ENCODE data around the gene TRMT2A. TPM values are rescaled to one million over a fixed set of nuclear protein-coding genes. Genes with fewer than 3 reads are reported as not detected.

TRMT2A gene
- total RNA-seq, 4 donors from 2014 or later, result 34.0 to 36.7 (median 35.0) TPM

DNA sequence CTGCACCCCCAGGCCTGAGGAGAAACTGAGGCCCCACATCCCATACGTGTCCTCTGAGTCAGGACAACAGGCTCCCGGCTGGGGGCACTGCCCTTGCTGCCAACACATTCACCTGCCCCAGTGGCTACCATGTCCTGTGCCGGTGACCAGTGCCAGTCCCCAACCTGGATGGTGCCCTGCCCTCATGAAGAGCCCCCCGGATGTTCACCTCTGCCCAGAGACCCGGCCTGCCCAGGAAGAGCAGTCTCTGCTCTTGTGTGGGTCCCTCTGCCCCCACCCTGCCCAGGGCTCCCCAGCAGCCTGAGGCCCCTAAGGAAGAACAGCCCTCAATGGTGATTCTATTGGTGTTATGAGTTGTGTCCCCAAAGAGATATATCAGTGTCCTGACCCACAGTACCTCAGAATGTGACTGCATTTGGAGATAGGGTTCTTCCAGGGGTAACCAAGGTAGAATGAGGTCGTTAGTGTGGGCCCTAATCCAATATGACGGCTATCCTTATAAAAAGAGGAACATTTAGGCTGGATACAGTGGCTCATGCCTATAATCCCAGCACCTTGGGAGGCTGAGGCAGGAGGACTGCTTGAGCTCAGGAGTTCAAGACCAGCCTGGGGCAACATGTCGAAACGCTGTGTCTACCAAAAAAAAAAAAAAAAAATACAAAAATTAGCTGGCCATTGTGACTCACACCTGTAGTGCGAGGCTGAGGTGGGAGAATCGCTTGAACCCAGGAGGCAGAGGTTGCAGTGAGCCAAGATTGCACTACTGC, 50.2 kb downstream of the TRMT2A start:
- DNase-seq (ENCODE audit: extremely low spot score), result no peak
- H3K4me3 ChIP-seq, result no peak overlapping the region
- H3K4me1 ChIP-seq, result no peaks in the 10 kb centered on the region
- H3K36me3 ChIP-seq, result peaks cover 5 to 49% (median 33%) of the 10 kb centered on the region in 4 donors
- WGBS, result 95% methylated on average over 6 of the region's 11 CpGs
- intact Hi-C loops (cut with DNase I), result no loop called here
- no peaks in the 10 kb centered on the region for H3K27me3 ChIP-seq
- no peak overlapping the region for H3K27ac ChIP-seq (replicated peaks in 1 of 4)
- no peak for TF ChIP-seq POLR2A (IDR thresholded peaks at IDR 0.05; ENCODE audit: low read depth)
- TF ChIP-seq EP300 (IDR thresholded peaks at IDR 0.05), result no peak
- TF ChIP-seq POLR2AphosphoS5 (IDR thresholded peaks at IDR 0.05), result no peak
- TF ChIP-seq, protein P1, sequence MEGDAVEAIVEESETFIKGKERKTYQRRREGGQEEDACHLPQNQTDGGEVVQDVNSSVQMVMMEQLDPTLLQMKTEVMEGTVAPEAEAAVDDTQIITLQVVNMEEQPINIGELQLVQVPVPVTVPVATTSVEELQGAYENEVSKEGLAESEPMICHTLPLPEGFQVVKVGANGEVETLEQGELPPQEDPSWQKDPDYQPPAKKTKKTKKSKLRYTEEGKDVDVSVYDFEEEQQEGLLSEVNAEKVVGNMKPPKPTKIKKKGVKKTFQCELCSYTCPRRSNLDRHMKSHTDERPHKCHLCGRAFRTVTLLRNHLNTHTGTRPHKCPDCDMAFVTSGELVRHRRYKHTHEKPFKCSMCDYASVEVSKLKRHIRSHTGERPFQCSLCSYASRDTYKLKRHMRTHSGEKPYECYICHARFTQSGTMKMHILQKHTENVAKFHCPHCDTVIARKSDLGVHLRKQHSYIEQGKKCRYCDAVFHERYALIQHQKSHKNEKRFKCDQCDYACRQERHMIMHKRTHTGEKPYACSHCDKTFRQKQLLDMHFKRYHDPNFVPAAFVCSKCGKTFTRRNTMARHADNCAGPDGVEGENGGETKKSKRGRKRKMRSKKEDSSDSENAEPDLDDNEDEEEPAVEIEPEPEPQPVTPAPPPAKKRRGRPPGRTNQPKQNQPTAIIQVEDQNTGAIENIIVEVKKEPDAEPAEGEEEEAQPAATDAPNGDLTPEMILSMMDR (IDR thresholded peaks at IDR 0.05), result no peak
- H3K9me3 ChIP-seq, result no peaks in the 10 kb centered on the region

DNA sequence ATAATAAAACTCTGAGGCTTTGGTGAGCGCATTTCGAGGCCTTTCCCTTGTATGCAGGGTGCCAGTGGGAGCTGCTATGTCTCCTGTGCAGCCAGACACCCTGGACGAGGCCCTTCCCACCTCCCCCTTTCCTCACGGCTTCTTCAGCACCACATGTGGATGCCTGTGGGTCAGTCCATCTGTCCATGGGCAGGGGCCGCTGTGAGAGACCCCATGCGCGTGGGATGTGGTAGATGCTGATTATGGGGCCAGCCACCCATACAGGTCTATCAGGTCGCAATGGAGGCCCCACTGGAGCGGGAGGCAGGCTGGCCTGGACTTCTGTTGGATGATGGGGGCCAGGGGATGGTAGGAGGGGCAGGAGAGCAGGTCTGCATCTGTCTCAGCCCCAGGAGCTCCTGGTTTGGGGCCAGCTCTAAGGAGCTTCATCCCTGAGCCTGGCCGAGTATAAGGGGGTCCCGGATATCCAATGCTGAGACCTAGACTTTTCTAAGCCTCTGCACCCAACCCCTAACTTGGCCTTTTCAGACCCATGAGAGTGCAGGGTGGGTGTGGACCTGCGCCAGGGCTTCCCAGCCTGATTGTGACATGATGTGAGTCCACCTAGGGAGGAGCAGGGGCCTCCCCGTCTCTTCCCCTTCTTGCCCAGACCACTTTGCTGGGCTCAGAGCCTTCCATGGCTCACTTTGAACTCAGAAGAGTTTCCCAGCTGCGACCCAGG, 51.0 kb downstream of the TRMT2A start:
- no peaks in the 10 kb centered on the region for H3K9me3 ChIP-seq
- H3K27ac ChIP-seq (replicated peaks in 1 of 4), result no peak overlapping the region
- no peak for DNase-seq (ENCODE audit: extremely low spot score)
- intact Hi-C loops (cut with DNase I), result no loop called here
- H3K4me3 ChIP-seq, result no peak overlapping the region
- no peaks in the 10 kb centered on the region for H3K27me3 ChIP-seq
- peaks cover 10 to 56% (median 41%) of the 10 kb centered on the region in 4 donors for H3K36me3 ChIP-seq
- WGBS, result 90% methylated on average over 13 of the region's 14 CpGs
- TF ChIP-seq, protein P1 (IDR thresholded peaks at IDR 0.05), result no peak
- TF ChIP-seq POLR2A (IDR thresholded peaks at IDR 0.05; ENCODE audit: low read depth) (no peak), POLR2AphosphoS5 (IDR thresholded peaks at IDR 0.05) (no peak), EP300 (IDR thresholded peaks at IDR 0.05) (no peak)
- no peaks in the 10 kb centered on the region for H3K4me1 ChIP-seq

DNA sequence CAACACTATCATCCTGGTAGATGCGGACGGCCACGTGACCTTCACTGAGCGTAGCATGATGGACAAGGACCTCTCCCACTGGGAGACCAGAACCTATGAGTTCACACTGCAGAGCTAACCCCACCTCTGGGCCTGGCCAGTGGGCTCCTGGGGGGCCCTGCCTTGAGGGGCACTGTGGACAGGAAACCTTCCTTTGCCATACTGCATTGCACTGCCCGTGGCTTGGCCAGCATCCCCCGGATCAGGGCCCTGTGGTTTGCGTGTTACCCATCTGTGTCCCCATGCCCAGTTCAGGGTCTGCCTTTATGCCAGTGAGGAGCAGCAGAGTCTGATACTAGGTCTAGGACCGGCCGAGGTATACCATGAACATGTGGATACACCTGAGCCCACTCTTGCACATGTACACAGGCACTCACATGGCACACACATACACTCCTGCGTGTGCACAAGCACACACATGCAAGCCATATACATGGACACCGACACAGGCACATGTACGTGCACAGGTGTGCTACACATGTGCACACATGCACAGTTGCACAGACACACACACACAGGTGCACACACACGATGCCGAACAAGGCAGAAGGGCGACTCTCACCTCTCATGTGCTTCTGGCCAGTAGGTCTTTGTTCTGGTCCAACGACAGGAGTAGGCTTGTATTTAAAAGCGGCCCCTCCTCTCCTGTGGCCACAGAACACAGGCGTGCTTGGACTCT, 52.3 kb downstream of the TRMT2A start:
- Histone ChIP-seq H3K27me3 (no peaks in the 10 kb centered on the region), H3K36me3 (peaks cover 10 to 69% (median 50%) of the 10 kb centered on the region in 4 donors), H3K4me1 (no peaks in the 10 kb centered on the region), H3K9me3 (no peaks in the 10 kb centered on the region), H3K4me3 (no peak overlapping the region), H3K27ac (replicated peaks in 1 of 4) (no peak overlapping the region)
- intact Hi-C loops (cut with DNase I), result no loop called here
- DNase-seq (ENCODE audit: extremely low spot score), result no peak
- TF ChIP-seq POLR2AphosphoS5 (IDR thresholded peaks at IDR 0.05) (no peak), EP300 (IDR thresholded peaks at IDR 0.05) (no peak), POLR2A (IDR thresholded peaks at IDR 0.05; ENCODE audit: low read depth) (no peak)
- TF ChIP-seq, protein P1 (IDR thresholded peaks at IDR 0.05), result no peak
- WGBS, result 85% methylated on average over 16 of the region's 18 CpGs

DNA sequence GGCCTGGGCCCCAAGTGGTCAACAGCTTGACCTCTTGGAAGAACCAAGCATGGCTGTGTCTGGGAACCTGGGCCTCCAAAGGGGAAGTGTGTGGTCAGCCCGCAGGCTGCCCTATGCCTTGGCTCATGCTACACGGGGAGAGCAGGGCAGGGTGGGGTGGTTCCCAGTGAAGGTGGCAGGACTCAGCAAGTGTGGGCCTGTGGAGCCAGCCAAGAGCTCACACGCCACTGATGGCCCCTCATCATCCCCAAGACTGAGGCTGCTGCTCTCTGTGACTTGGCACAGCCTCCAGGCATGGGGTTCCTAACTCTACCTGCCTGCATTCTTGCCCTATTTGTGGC, 52.9 kb downstream of the TRMT2A start:
- WGBS, result 100% methylated on average over 1 of the region's 3 CpGs
- TF ChIP-seq POLR2AphosphoS5 (IDR thresholded peaks at IDR 0.05), result no peak
- no peak for TF ChIP-seq EP300 (IDR thresholded peaks at IDR 0.05)
- TF ChIP-seq POLR2A (IDR thresholded peaks at IDR 0.05; ENCODE audit: low read depth), result no peak
- H3K36me3 ChIP-seq, result peaks cover 10 to 75% (median 50%) of the 10 kb centered on the region in 4 donors

More for the DNA sequence above, 52.9 kb downstream of the TRMT2A start:
- intact Hi-C loops (cut with DNase I), result no loop called here
- no peaks in the 10 kb centered on the region for H3K9me3 ChIP-seq
- no peak overlapping the region for H3K4me3 ChIP-seq
- no peaks in the 10 kb centered on the region for H3K4me1 ChIP-seq
- DNase-seq (ENCODE audit: extremely low spot score), result no peak
- H3K27me3 ChIP-seq, result no peaks in the 10 kb centered on the region
- H3K27ac ChIP-seq (replicated peaks in 1 of 4), result no peak overlapping the region

All from esophagus muscularis mucosa (tissue), 4 donors.